Naive thymus-derived CD4-positive, alpha-beta T cell (primary cell): ENCODE measurements around the gene NAV1. TPM values are rescaled to one million over a fixed set of nuclear protein-coding genes. Genes with fewer than 3 reads are reported as not detected.

Source experiments
- ATAC-seq: fragments of 150-1000 bp; cut with Tn5 transposase; 2 replicates; pipeline ENCODE4 v1.10.0; 2021; ENCODE audit warnings: mild to moderate bottlenecking, moderate library complexity
- CTCF ChIA-PET: fragments of 350-600 bp; sonication (Branson Sonifier 250); formaldehyde crosslinking; loops from one replicate; lab custom pipeline; 2021; ENCODE audit warnings: antibody characterized with exemption; lab: Charles Lee
- POLR2A ChIA-PET: fragments of 350-600 bp; sonication (Branson Sonifier 250); formaldehyde crosslinking; loops from one replicate; lab custom pipeline; 2021; ENCODE audit warnings: antibody characterized with exemption, inconsistent platforms; lab: Charles Lee
- DNase-seq, 9 donors: peaks; one replicate each; pipeline versions ENCODE4 v3.0.0 to v3.0.0-alpha.2; 2020 to 2022; ENCODE audit warnings: mixed read lengths in 1 of 9
- H3K27ac ChIP-seq: one replicate; pipeline ENCODE4 v1.7.0; 2013; ENCODE audit warnings: mild to moderate bottlenecking, low read depth, low read length, moderate library complexity
- H3K27me3 ChIP-seq, 2 donors: one replicate each; pipeline ENCODE4 v1.7.0; 2013; ENCODE audit warnings: low read length in 2 of 2, mild to moderate bottlenecking in 2 of 2, moderate library complexity in 2 of 2; ENCODE audit not compliant: control insufficient read depth in 2 of 2, insufficient read depth in 2 of 2
- H3K36me3 ChIP-seq, 3 experiments: 1 replicate in 2 of 3; 2 replicates in 1 of 3; pipeline ENCODE4 v1.7.0; 2013; ENCODE audit warnings: low read length in 3 of 3, mild to moderate bottlenecking in 3 of 3, moderate library complexity in 1 of 3; ENCODE audit not compliant: insufficient read depth in 3 of 3, control insufficient read depth in 2 of 3
- H3K4me1 ChIP-seq, 2 donors: one replicate each; pipeline ENCODE4 v1.7.0; 2013; ENCODE audit warnings: low read length in 2 of 2, mild to moderate bottlenecking in 2 of 2, moderate library complexity in 1 of 2; ENCODE audit not compliant: control insufficient read depth in 2 of 2, insufficient read depth in 2 of 2
- H3K4me3 ChIP-seq: 2 replicates; pipeline ENCODE4 v1.7.0; 2013; ENCODE audit warnings: mild to moderate bottlenecking, low read length
- H3K9me3 ChIP-seq, 3 experiments: 1 replicate in 2 of 3; 2 replicates in 1 of 3; pipeline ENCODE4 v1.7.0; 2013; ENCODE audit warnings: low read length in 3 of 3; ENCODE audit not compliant: control insufficient read depth in 2 of 3
- H3K27ac Mint-ChIP-seq, 9 donors: one replicate each; pipeline ENCODE4 v1.8.0; 2020 to 2022; ENCODE audit warnings: mixed read lengths in 9 of 9, mild to moderate bottlenecking in 8 of 9, moderate library complexity in 5 of 9, inconsistent platforms in 2 of 9
- H3K27me3 Mint-ChIP-seq, 5 donors: one replicate each; pipeline ENCODE4 v1.8.0; 2021 to 2022; ENCODE audit warnings: mixed read lengths in 5 of 5, mild to moderate bottlenecking in 1 of 5
- H3K36me3 Mint-ChIP-seq, 5 donors: one replicate each; pipeline ENCODE4 v1.8.0; 2020 to 2022; ENCODE audit warnings: mixed read lengths in 5 of 5, mild to moderate bottlenecking in 3 of 5, inconsistent platforms in 1 of 5
- H3K4me1 Mint-ChIP-seq, 7 donors: one replicate each; pipeline ENCODE4 v1.8.0; 2020 to 2022; ENCODE audit warnings: mixed read lengths in 7 of 7, mild to moderate bottlenecking in 3 of 7, inconsistent platforms in 1 of 7
- H3K4me3 Mint-ChIP-seq, 10 donors: one replicate each; pipeline ENCODE4 v1.8.0; 2020 to 2022; ENCODE audit warnings: mild to moderate bottlenecking in 10 of 10, mixed read lengths in 10 of 10, moderate library complexity in 6 of 10, inconsistent platforms in 2 of 10
- H3K9me3 Mint-ChIP-seq, 11 donors: one replicate each; pipeline ENCODE4 v1.8.0; 2020 to 2022; ENCODE audit warnings: mixed read lengths in 11 of 11, mild to moderate bottlenecking in 4 of 11, inconsistent platforms in 1 of 11, moderate library complexity in 1 of 11
- intact Hi-C, 2 donors: fragments of 100-400 bp; cut with micrococcal nuclease; formaldehyde crosslinking; loops; one replicate each; pipeline ENCODE4 v1.15.1; 2023
- polyA plus RNA-seq, 2 donors: library from polyadenylated mRNA; unstranded; fragments of 300-500 nt; fragmentation: Illumina TruSeq; gene quantifications; one replicate each; pipeline ENCODE4 v1.2.3, GENCODE V29; 2021
- total RNA-seq, 6 experiments: library from RNA in 5 of 6; stranded (reverse) in 5 of 6; gene quantifications; 1 replicate in 5 of 6; 2 replicates in 1 of 6; pipeline ENCODE4 v1.2.3 and lab custom pipeline; 2021 to 2026

NAV1 gene
- total and polyA plus RNA-seq, 7 experiments from 2014 or later = 0.18 to 10.8 (median 2.6) TPM

DNA sequence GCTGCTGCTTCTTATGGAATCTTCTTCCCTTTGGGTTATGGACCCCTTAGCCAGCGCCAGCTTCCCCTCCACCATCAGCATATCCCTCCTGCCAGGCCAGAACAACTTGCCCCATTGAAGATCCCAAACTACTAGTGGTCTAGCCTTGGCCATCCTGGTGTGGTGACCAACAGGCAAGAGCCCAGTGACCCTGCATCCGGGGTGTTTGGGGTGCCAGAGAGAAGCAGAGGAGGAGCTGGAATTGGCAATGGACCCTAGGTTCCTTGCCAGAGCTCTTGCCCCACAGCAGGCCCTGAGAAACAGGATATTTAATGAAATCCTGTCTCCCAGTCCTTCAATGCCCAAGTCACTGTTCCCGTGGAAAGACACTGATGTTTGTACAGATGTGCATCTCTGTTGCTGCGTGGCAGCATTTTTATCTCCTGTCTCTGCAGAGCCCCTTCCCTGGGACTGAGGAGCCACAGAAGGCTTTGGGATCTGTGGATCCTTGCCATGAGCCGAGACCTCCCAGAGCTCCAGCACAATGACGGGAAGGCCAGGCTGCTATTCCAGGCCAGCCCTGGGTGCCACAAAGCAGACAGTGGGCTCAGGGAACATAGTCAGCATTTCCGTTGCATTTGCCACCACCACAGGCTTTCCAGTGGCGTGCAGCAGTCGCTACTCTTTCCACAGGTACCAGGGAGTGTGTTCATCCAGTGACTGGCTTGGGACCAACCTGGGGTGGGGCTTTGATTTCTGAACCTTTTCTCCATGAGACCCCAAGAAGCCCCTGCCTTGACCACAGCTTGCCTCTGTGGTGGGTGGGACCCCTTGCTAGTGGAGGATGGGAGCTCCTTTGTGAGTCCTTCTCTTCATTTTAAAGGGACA lies 21.6 kb downstream of the NAV1 start:
- intact Hi-C loops = no loop called here
- Mint-ChIP-seq H3K4me3 (no peak overlapping the region), H3K4me1 (peaks cover 0 to 6% (median 3%) of the 10 kb centered on the region in 7 donors), H3K27ac (no peak overlapping the region), H3K27me3 (no peaks in the 10 kb centered on the region), H3K9me3 (no peaks in the 10 kb centered on the region), H3K36me3 (no peaks in the 10 kb centered on the region)
- ChIA-PET POLR2A (no interaction called here), CTCF (interaction anchor here (0.7 to 4.2 kb wide), 8 partner anchors 9 to 232 kb away, joined by 3 to 67 read pairs (median 4); no protein-coding TSS in a partner anchor)
- Histone ChIP-seq H3K27ac (no peak overlapping the region), H3K4me3 (no peak overlapping the region), H3K4me1 (no peaks in the 10 kb centered on the region), H3K27me3 (no peaks in the 10 kb centered on the region), H3K9me3 (no peaks in the 10 kb centered on the region), H3K36me3 (no peaks in the 10 kb centered on the region)
- ATAC-seq (no peak), DNase-seq (no peak)

DNA sequence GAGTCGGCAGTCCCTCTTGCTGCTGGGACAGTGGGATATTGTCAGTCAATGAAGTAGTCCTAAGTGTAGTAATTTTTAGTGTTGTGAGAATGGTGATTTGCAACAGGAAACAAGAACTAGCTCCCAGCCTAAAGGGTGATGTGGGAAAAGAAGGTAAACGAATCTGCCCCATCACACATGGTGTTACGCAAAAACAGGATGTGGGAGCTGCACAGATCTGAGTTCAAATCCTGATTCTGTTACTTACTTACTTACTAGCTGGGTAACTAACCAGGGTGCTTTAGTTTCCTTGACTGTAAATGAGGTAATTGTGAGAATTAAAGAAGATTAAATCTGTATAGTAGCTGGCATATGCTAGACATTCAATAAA lies 22.3 kb downstream of the NAV1 start:
- no peaks in the 10 kb centered on the region for H3K4me1 ChIP-seq
- intact Hi-C loops = no loop called here
- DNase-seq (no peak), ATAC-seq (no peak)
- no peak overlapping the region for H3K27ac ChIP-seq
- H3K36me3 ChIP-seq = no peaks in the 10 kb centered on the region
- Mint-ChIP-seq H3K27ac (no peak overlapping the region), H3K9me3 (no peaks in the 10 kb centered on the region), H3K27me3 (no peaks in the 10 kb centered on the region), H3K4me1 (peaks cover 0 to 6% (median 3%) of the 10 kb centered on the region in 7 donors), H3K36me3 (no peaks in the 10 kb centered on the region), H3K4me3 (no peak overlapping the region)
- ChIA-PET CTCF (interaction anchor here (0.7 to 4.2 kb wide), 6 partner anchors 9 to 232 kb away, joined by 3 to 67 read pairs (median 4); no protein-coding TSS in a partner anchor), POLR2A (no interaction called here)
- no peak overlapping the region for H3K4me3 ChIP-seq
- H3K27me3 ChIP-seq = no peaks in the 10 kb centered on the region
- no peaks in the 10 kb centered on the region for H3K9me3 ChIP-seq

DNA sequence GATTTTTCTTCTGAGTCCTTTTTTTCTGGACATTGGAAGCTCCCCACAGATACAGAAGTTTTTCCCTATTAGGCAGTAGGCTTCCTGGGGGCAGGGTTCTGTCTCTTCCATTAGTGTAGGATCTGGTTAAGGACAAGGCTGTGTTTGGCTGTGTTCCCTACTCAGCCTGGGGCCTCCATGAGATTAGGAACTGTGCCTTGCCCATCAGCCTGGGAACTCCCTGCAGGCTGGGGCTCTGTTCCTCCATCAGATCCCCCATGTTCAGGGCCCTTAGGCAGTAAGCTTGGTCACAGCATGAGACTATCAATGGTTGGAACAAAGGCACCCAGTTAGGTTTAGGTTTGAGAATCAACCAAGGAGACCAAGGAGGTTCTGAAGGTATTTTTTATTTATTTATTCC lies 22.7 kb downstream of the NAV1 start:
- Mint-ChIP-seq H3K27ac (no peak overlapping the region), H3K4me3 (no peak overlapping the region), H3K9me3 (no peaks in the 10 kb centered on the region), H3K4me1 (peaks cover 0 to 6% (median 3%) of the 10 kb centered on the region in 7 donors), H3K36me3 (no peaks in the 10 kb centered on the region), H3K27me3 (no peaks in the 10 kb centered on the region)
- intact Hi-C loops = no loop called here
- ChIA-PET CTCF (interaction anchor here (0.7 to 4.2 kb wide), 6 partner anchors 10 to 231 kb away, joined by 3 to 67 read pairs (median 4); no protein-coding TSS in a partner anchor), POLR2A (interaction anchor here (0.7 to 0.8 kb wide), 2 partner anchors 24 to 268 kb away, joined by 3 read pairs; no protein-coding TSS in a partner anchor)
- Histone ChIP-seq H3K4me3 (no peak overlapping the region), H3K36me3 (no peaks in the 10 kb centered on the region), H3K27me3 (no peaks in the 10 kb centered on the region), H3K27ac (no peak overlapping the region), H3K4me1 (no peaks in the 10 kb centered on the region), H3K9me3 (no peaks in the 10 kb centered on the region)
- ATAC-seq (no peak), DNase-seq (no peak)

DNA sequence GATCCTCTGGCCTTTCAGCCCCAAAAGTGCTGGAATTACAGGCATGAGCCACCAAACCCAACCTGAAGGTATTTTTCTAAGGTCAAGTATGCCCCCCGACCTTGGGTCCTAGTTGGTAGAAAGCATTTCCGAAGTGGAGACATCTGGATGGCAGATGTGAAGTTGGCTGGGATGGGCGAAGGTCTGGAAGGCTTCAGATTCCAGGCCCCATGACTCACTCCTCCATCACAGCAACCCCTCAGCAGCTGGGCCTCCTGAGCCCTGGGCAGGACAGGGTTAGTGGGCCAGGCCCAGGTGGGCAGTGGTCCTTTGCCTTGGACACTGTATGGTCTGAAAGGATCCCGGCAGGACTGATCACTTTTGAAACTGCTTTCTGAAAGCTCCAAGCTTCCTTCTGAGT lies 23.3 kb downstream of the NAV1 start:
- no peak for ATAC-seq
- CTCF ChIA-PET = interaction anchor here (1.3 to 4.2 kb wide), 3 partner anchors 142 to 231 kb away, joined by 3 to 67 read pairs (median 20); no protein-coding TSS in a partner anchor

DNA sequence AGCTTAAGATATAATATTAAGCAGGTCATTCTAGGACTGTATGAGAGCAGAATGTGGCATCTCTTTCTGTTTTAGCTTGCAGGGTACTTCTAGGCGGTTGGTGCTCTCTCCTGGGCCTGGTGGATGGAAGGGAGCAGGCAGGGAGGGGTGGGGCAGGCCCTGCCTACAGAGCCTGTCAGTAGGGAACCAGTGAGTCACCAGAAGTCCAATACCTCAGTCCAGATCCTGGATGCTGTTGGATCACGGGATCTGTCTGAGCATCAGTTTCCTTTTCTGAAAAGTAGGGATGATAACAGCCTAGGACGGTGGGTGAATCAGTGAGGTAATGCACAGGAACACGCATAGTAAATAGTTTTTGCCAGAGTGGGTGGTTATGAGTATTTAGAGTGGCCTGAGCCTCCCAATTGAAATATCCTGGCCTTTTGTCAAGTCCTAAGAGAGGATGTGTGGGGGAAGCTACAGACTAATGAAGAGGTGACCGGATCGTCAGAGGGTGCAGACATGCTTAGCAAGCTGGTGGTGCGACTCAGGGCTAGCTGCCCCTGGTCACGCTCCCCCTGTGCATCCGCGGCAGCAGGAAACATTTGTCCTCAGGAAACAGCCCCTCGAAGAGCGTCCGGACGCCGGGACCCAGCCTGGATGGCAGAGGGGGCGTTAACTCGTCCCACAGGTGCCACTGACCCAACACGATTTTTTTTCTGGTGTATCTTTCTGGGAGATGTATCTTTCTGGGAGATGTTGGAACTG lies 23.9 kb downstream of the NAV1 start:
- Histone ChIP-seq H3K27ac (no peak overlapping the region), H3K9me3 (no peaks in the 10 kb centered on the region), H3K4me3 (no peak overlapping the region), H3K36me3 (no peaks in the 10 kb centered on the region), H3K4me1 (no peaks in the 10 kb centered on the region), H3K27me3 (no peaks in the 10 kb centered on the region)
- intact Hi-C loops = no loop called here
- ChIA-PET POLR2A (no interaction called here), CTCF (interaction anchor here (1.3 to 4.2 kb wide), 3 partner anchors 141 to 230 kb away, joined by 3 to 67 read pairs (median 20); no protein-coding TSS in a partner anchor)
- DNase-seq (no peak), ATAC-seq (no peak)
- H3K9me3 Mint-ChIP-seq = no peaks in the 10 kb centered on the region
- H3K36me3 Mint-ChIP-seq = no peaks in the 10 kb centered on the region
- H3K4me1 Mint-ChIP-seq = peaks cover 0 to 6% (median 3%) of the 10 kb centered on the region in 7 donors
- no peak overlapping the region for H3K27ac Mint-ChIP-seq
- H3K4me3 Mint-ChIP-seq = no peak overlapping the region
- H3K27me3 Mint-ChIP-seq = no peaks in the 10 kb centered on the region

More for the DNA sequence above, 23.3 kb downstream of the NAV1 start:
- Mint-ChIP-seq H3K9me3 (no peaks in the 10 kb centered on the region), H3K36me3 (no peaks in the 10 kb centered on the region), H3K4me3 (no peak overlapping the region), H3K27ac (no peak overlapping the region), H3K4me1 (peaks cover 0 to 6% (median 3%) of the 10 kb centered on the region in 7 donors), H3K27me3 (no peaks in the 10 kb centered on the region)
- Histone ChIP-seq H3K36me3 (no peaks in the 10 kb centered on the region), H3K27ac (no peak overlapping the region), H3K27me3 (no peaks in the 10 kb centered on the region), H3K4me1 (no peaks in the 10 kb centered on the region), H3K4me3 (no peak overlapping the region), H3K9me3 (no peaks in the 10 kb centered on the region)
- intact Hi-C loops = no loop called here
- no peak for DNase-seq
- POLR2A ChIA-PET = interaction anchor here (0.7 to 0.8 kb wide), 2 partner anchors 25 to 267 kb away, joined by 3 read pairs; no protein-coding TSS in a partner anchor

DNA sequence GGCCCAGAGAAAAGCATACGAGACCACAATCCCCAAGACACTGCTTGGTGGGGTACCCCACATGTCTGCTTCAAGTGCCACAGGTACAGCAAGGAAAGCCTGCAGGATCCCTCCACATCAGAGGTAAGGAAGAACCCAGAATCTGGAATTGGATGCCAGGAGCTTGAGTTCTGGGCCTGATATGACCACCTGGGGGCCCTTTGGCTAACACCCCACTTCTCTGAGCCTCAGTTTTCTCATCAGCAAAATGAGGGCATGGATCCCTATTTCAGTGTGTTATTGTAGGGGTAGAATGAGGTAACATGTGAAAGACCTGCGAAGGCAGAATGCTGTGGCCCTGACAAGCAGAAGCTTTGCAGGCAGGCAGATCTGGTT lies 24.5 kb downstream of the NAV1 start:
- Histone ChIP-seq H3K4me3 (no peak overlapping the region), H3K9me3 (no peaks in the 10 kb centered on the region), H3K4me1 (no peaks in the 10 kb centered on the region), H3K27me3 (no peaks in the 10 kb centered on the region), H3K36me3 (no peaks in the 10 kb centered on the region), H3K27ac (no peak overlapping the region)
- no peaks in the 10 kb centered on the region for H3K36me3 Mint-ChIP-seq
- H3K27me3 Mint-ChIP-seq = no peaks in the 10 kb centered on the region
- CTCF ChIA-PET = no interaction called here
- H3K27ac Mint-ChIP-seq = no peak overlapping the region
- H3K9me3 Mint-ChIP-seq = no peaks in the 10 kb centered on the region
- POLR2A ChIA-PET = no interaction called here
- no peak for DNase-seq
- no peak overlapping the region for H3K4me3 Mint-ChIP-seq
- intact Hi-C loops = no loop called here
- ATAC-seq = no peak
- H3K4me1 Mint-ChIP-seq = peaks cover 0 to 6% (median 3%) of the 10 kb centered on the region in 7 donors
